ENCODE measurements around the gene STT3A. TPM values are rescaled to one million over a fixed set of nuclear protein-coding genes. Genes with fewer than 3 reads are reported as not detected.

Gene STT3A
- total and polyA plus RNA-seq, 2 donors (not counting 1 experiment from before 2014, with no cell fraction given): 257 to 375 TPM

DNA sequence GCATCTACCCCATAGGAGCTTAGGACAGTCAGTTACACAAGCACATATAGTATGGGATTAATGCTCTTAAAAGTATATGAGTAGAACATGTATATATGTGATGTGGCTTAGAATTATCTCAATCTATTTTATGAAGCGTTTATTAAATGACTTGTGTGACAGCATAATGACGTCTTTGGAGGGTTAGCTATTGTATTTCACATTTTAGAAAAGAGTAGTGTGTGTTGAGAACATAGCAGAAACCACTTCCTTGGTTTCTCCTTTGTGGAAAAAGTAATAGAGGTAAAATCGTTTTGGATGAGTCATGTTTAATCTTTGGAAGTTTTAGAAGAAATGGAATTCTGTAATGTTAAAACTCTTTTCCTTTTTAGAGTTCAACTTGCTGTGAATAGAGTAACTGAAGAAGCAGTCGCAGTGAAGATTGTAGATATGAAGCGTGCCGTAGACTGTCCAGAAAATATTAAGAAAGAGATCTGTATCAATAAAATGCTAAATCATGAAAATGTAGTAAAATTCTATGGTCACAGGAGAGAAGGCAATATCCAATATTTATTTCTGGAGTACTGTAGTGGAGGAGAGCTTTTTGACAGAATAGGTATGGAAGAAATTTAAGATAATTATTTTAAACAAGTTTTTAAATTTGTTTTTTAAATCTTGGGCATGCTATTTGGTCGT, 34.7 kb downstream of the STT3A start:
- H3K27ac ChIP-seq (ENCODE audit: insufficient read depth, low read length): peak overlapping the region; percentile 93
- peak overlapping the region; percentile 3 for H2AFZ ChIP-seq (ENCODE audit: low read length)
- peak overlapping the region; percentile 9 for H3K9ac ChIP-seq (ENCODE audit: insufficient read depth, low read length)
- peaks cover 11% of the 10 kb centered on the region for H3K79me2 ChIP-seq (ENCODE audit: control insufficient read depth, insufficient read depth, low read length)
- H3K4me1 ChIP-seq (ENCODE audit: control insufficient read depth, extremely low read depth, insufficient read depth, low read length): peaks cover 2% of the 10 kb centered on the region
- no peaks in the 10 kb centered on the region for H3K27me3 ChIP-seq (ENCODE audit: control insufficient read depth, insufficient read depth, low read length)
- peak overlapping the region; percentile 77 for H3K4me2 ChIP-seq (ENCODE audit: extremely low read depth, insufficient read depth, low read length)
- peak; percentile 11 to 62 for DNase-seq (ENCODE audit: low read depth in 2 of 2)
- no peaks in the 10 kb centered on the region for H4K20me1 ChIP-seq (ENCODE audit: control insufficient read depth, extremely low read depth, insufficient read depth, low read length)
- H3K4me3 ChIP-seq (replicated peaks in 1 of 4; ENCODE audit: control extremely low read depth in 1 of 4, insufficient read depth in 1 of 4, low read depth in 3 of 4, low read length in 4 of 4): peak overlapping the region; percentile 60 to 90 (median 69)
- no peaks in the 10 kb centered on the region for H3K9me3 ChIP-seq (ENCODE audit: control insufficient read depth, insufficient read depth, low read depth, low read length)
- no peaks in the 10 kb centered on the region for H3K36me3 ChIP-seq (ENCODE audit: control insufficient read depth, insufficient read depth, low read length)
- TF ChIP-seq, protein P1, sequence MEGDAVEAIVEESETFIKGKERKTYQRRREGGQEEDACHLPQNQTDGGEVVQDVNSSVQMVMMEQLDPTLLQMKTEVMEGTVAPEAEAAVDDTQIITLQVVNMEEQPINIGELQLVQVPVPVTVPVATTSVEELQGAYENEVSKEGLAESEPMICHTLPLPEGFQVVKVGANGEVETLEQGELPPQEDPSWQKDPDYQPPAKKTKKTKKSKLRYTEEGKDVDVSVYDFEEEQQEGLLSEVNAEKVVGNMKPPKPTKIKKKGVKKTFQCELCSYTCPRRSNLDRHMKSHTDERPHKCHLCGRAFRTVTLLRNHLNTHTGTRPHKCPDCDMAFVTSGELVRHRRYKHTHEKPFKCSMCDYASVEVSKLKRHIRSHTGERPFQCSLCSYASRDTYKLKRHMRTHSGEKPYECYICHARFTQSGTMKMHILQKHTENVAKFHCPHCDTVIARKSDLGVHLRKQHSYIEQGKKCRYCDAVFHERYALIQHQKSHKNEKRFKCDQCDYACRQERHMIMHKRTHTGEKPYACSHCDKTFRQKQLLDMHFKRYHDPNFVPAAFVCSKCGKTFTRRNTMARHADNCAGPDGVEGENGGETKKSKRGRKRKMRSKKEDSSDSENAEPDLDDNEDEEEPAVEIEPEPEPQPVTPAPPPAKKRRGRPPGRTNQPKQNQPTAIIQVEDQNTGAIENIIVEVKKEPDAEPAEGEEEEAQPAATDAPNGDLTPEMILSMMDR (conservative IDR thresholded peaks at IDR 0.05 in 1 of 2, IDR thresholded peaks at IDR 0.05 in 1 of 2; ENCODE audit: low read depth in 1 of 2, low read length in 2 of 2): no peak
- no peak for TF ChIP-seq EZH2 (IDR thresholded peaks at IDR 0.05; ENCODE audit: low read length, missing control alignments)

DNA sequence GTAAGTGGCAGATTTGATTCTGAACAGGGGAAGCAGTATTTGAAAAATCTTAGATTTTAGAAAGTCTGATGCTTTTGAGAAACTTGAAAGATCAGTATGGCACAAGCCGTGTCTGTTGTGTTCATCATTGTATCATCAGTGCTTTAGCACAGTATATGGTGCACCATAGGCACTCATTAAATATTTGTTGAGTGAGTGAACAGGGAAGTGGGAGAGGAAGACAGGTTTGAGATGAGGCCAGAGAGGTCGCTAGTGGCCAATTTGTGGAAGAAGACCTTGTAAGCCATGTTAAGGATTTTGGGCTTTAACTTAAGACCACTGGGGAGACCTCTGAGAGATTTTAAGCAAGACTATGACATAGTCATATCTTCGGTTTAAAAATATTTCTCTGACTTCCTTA, 45.2 kb downstream of the STT3A start:
- Histone ChIP-seq H3K9me3 (ENCODE audit: control insufficient read depth, insufficient read depth, low read depth, low read length) (no peaks in the 10 kb centered on the region), H4K20me1 (ENCODE audit: control insufficient read depth, extremely low read depth, insufficient read depth, low read length) (no peaks in the 10 kb centered on the region), H3K36me3 (ENCODE audit: control insufficient read depth, insufficient read depth, low read length) (no peaks in the 10 kb centered on the region), H3K9ac (ENCODE audit: insufficient read depth, low read length) (no peak overlapping the region), H3K79me2 (ENCODE audit: control insufficient read depth, insufficient read depth, low read length) (no peaks in the 10 kb centered on the region), H2AFZ (ENCODE audit: low read length) (no peak overlapping the region), H3K4me1 (ENCODE audit: control insufficient read depth, extremely low read depth, insufficient read depth, low read length) (no peaks in the 10 kb centered on the region), H3K27me3 (ENCODE audit: control insufficient read depth, insufficient read depth, low read length) (no peaks in the 10 kb centered on the region), H3K4me2 (ENCODE audit: extremely low read depth, insufficient read depth, low read length) (no peak overlapping the region), H3K27ac (ENCODE audit: insufficient read depth, low read length) (no peak overlapping the region), H3K4me3 (replicated peaks in 1 of 4; ENCODE audit: control extremely low read depth in 1 of 4, insufficient read depth in 1 of 4, low read depth in 3 of 4, low read length in 4 of 4) (no peak overlapping the region)
- DNase-seq (ENCODE audit: low read depth in 2 of 2): no peak
- TF ChIP-seq EZH2 (IDR thresholded peaks at IDR 0.05; ENCODE audit: low read length, missing control alignments): no peak
- TF ChIP-seq, protein P1 (conservative IDR thresholded peaks at IDR 0.05 in 1 of 2, IDR thresholded peaks at IDR 0.05 in 1 of 2; ENCODE audit: low read depth in 1 of 2, low read length in 2 of 2): no peak

DNA sequence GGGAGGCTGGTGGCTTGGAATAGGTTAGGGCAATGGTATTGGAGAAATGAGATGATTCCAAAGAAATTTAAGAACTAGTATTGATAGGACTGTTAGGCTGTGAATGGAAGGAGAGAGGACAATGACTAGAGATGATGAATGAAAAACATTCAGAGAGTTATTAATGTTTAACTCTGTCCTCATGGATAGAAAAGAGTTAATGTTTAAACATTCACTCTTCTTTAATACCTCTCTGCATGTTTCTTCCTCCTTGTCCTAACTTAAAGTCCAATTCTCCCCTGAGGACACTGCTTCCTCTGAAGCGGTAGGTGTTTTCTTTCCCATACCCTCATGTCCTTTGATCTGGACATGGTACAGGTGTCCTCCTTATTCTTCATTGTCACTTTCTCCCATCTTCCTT, 45.7 kb downstream of the STT3A start:
- Histone ChIP-seq H3K27me3 (ENCODE audit: control insufficient read depth, insufficient read depth, low read length) (no peaks in the 10 kb centered on the region), H3K79me2 (ENCODE audit: control insufficient read depth, insufficient read depth, low read length) (no peaks in the 10 kb centered on the region), H3K9ac (ENCODE audit: insufficient read depth, low read length) (no peak overlapping the region), H3K27ac (ENCODE audit: insufficient read depth, low read length) (no peak overlapping the region), H3K4me1 (ENCODE audit: control insufficient read depth, extremely low read depth, insufficient read depth, low read length) (no peaks in the 10 kb centered on the region), H4K20me1 (ENCODE audit: control insufficient read depth, extremely low read depth, insufficient read depth, low read length) (no peaks in the 10 kb centered on the region), H3K36me3 (ENCODE audit: control insufficient read depth, insufficient read depth, low read length) (no peaks in the 10 kb centered on the region), H3K9me3 (ENCODE audit: control insufficient read depth, insufficient read depth, low read depth, low read length) (no peaks in the 10 kb centered on the region), H3K4me2 (ENCODE audit: extremely low read depth, insufficient read depth, low read length) (no peak overlapping the region), H3K4me3 (replicated peaks in 1 of 4; ENCODE audit: control extremely low read depth in 1 of 4, insufficient read depth in 1 of 4, low read depth in 3 of 4, low read length in 4 of 4) (no peak overlapping the region), H2AFZ (ENCODE audit: low read length) (no peak overlapping the region)
- DNase-seq (ENCODE audit: low read depth in 2 of 2): no peak
- TF ChIP-seq EZH2 (IDR thresholded peaks at IDR 0.05; ENCODE audit: low read length, missing control alignments): no peak
- TF ChIP-seq, protein P1 (conservative IDR thresholded peaks at IDR 0.05 in 1 of 2, IDR thresholded peaks at IDR 0.05 in 1 of 2; ENCODE audit: low read depth in 1 of 2, low read length in 2 of 2): no peak
